PC-3 (cell line): Measurements from ENCODE around the gene PSME2. TPM values are rescaled to one million over a fixed set of nuclear protein-coding genes. Genes with fewer than 3 reads are reported as not detected.

Source experiments
- ATAC-seq: fragments of 200-7000 bp; cut with Tn5 transposase; 2 replicates; pipeline ENCODE4 v1.9.1; 2020; ENCODE audit warnings: mild to moderate bottlenecking, moderate library complexity
- BruUV-seq: library from RNA; stranded (reverse); fragments of 400-500 nt; replicated peaks from 2 replicates; lab custom pipeline; 2021; lab: Mats Ljungman, UMichigan
- CTCF ChIA-PET: fragments of 300-600 bp; sonication (Branson Sonifier 250); formaldehyde crosslinking; loops from one replicate; lab custom pipeline; 2022; ENCODE audit warnings: antibody characterized with exemption; lab: Charles Lee
- POLR2A ChIA-PET: fragments of 300-600 bp; sonication (Branson Sonifier 250); formaldehyde crosslinking; loops from one replicate; lab custom pipeline; 2022; ENCODE audit warnings: antibody characterized with exemption; ENCODE audit not compliant: unreplicated experiment; lab: Charles Lee
- DNase-seq: peaks from one replicate; pipeline ENCODE4 v3.0.0-alpha.2; 2015
- H2AFZ ChIP-seq: fragments of 300-600 bp; sonication (generic); 2 replicates; pipeline ENCODE4 v1.6.0; 2016; ENCODE audit warnings: antibody characterized with exemption, low read length
- H3F3A ChIP-seq: fragments of 300-600 bp; sonication (generic); one replicate; pipeline ENCODE4 v1.6.0; 2017; ENCODE audit warnings: antibody characterized with exemption, low read length, control low read depth, mild to moderate bottlenecking; ENCODE audit not compliant: unreplicated experiment
- H3K27ac ChIP-seq: fragments of 300-600 bp; sonication (generic); 2 replicates; pipeline ENCODE4 v1.5.1; 2016; ENCODE audit warnings: mild to moderate bottlenecking, low read length
- H3K27me3 ChIP-seq: fragments of 300-600 bp; sonication (generic); 2 replicates; pipeline ENCODE4 v1.6.1; 2016; ENCODE audit warnings: low read length, mixed read lengths
- H3K36me3 ChIP-seq: fragments of 300-600 bp; sonication (generic); 2 replicates; pipeline ENCODE4 v1.6.1; 2016; ENCODE audit warnings: low read depth, mixed run types, low read length, mixed read lengths
- H3K4me1 ChIP-seq: fragments of 300-600 bp; sonication (generic); 2 replicates; pipeline ENCODE4 v1.5.1; 2016; ENCODE audit warnings: low read length; ENCODE audit not compliant: insufficient read depth
- H3K4me2 ChIP-seq: fragments of 300-600 bp; sonication (generic); 2 replicates; pipeline ENCODE4 v1.6.0; 2016; ENCODE audit warnings: low read length
- H3K4me3 ChIP-seq: fragments of 300-600 bp; sonication (generic); 2 replicates; pipeline ENCODE4 v1.5.1; 2016; ENCODE audit warnings: mild to moderate bottlenecking, low read length, mixed read lengths
- H3K79me2 ChIP-seq: fragments of 300-600 bp; sonication (generic); 2 replicates; pipeline ENCODE4 v1.6.1; 2017; ENCODE audit warnings: low read length, mixed read lengths
- H3K9ac ChIP-seq: fragments of 300-600 bp; sonication (generic); 2 replicates; pipeline ENCODE4 v1.6.0; 2016; ENCODE audit warnings: mild to moderate bottlenecking, low read length
- H3K9me2 ChIP-seq: fragments of 300-600 bp; sonication (generic); replicated peaks from 2 replicates; pipeline ENCODE4 v1.6.1; 2016; ENCODE audit warnings: mixed run types, low read length, mixed read lengths
- H3K9me3 ChIP-seq: fragments of 300-600 bp; sonication (generic); 2 replicates; pipeline ENCODE4 v1.6.1; 2016; ENCODE audit warnings: low read length, mixed read lengths
- H4K20me1 ChIP-seq: fragments of 300-600 bp; sonication (generic); 2 replicates; pipeline ENCODE4 v1.6.1; 2016; ENCODE audit warnings: low read length, mixed read lengths
- EZH2 ChIP-seq: fragments of 300-600 bp; sonication (generic); IDR thresholded peaks from one replicate; pipeline ENCODE4 v1.6.1; 2017; ENCODE audit warnings: antibody characterized with exemption, mild to moderate bottlenecking, low read length; ENCODE audit not compliant: unreplicated experiment
- EZH2phosphoT487 ChIP-seq: fragments of 300-600 bp; sonication (generic); IDR thresholded peaks from 2 replicates; pipeline ENCODE4 v1.6.1; 2018; ENCODE audit warnings: mild to moderate bottlenecking, antibody characterized with exemption, low read length, borderline replicate concordance
- intact Hi-C: fragments of 100-400 bp; cut with micrococcal nuclease; formaldehyde crosslinking; loops from 2 replicates; pipeline ENCODE4 v1.9.0; 2023
- total RNA-seq: library from RNA; depleted of rRNA; stranded (reverse); fragments of >200 nt; gene quantifications from 2 replicates; pipeline ENCODE4 v1.2.3, GENCODE V29; 2014
- TF ChIP-seq, protein P1 (sequence below): fragments of 300-600 bp; sonication (generic); conservative IDR thresholded peaks from 2 replicates; pipeline ENCODE4 v1.5.1; 2017; ENCODE audit warnings: antibody characterized with exemption, low read depth, mild to moderate bottlenecking, low read length

PSME2 gene
- total RNA-seq, 1 experiment from 2014 or later: 297 TPM

DNA sequence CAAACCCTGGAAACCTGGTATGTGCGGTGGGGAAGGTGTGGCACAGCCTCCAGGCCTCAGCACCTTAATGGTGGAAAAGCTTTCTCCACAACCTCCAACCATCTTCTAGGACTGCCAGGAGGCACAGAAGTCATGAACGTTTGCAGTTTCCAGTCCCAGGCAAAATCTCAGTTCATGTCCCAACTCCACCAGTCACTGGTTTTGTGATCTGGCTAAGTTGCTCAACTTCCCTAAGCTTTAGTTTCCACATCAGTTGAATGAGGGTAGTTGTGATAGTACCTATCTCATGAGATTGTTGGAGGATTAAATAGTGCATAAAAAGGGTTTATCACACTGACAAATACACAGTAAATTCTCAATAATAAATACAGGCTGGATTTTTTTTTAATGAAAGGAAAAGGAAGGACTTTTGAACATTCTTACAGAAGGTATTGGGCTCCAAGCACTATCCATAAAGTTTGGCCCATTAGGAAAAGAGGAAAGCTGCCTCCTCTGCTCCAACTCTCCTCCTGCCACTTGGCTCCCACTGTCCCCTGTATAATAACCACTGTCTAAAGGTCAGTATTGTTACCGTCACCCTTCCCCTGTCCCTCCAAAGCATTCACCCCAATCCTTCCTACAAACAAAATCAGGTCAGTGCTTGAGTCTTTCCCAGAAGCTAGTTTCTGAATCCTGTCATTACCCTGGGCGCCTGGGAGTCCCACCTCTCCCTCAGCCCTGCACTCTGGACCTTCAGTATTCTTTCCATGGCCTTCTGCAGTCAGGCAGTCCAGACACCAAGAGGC, 46.0 kb downstream of the PSME2 start:
- H3K27ac ChIP-seq: no peak overlapping the region
- no peak overlapping the region for H3K4me2 ChIP-seq
- BruUV-seq: no TSS peak
- ATAC-seq (no peak), DNase-seq (no peak)
- intact Hi-C loops: no loop called here
- H2AFZ ChIP-seq: no peak overlapping the region
- TF ChIP-seq EZH2phosphoT487 (no peak), EZH2 (no peak)
- TF ChIP-seq, protein P1, sequence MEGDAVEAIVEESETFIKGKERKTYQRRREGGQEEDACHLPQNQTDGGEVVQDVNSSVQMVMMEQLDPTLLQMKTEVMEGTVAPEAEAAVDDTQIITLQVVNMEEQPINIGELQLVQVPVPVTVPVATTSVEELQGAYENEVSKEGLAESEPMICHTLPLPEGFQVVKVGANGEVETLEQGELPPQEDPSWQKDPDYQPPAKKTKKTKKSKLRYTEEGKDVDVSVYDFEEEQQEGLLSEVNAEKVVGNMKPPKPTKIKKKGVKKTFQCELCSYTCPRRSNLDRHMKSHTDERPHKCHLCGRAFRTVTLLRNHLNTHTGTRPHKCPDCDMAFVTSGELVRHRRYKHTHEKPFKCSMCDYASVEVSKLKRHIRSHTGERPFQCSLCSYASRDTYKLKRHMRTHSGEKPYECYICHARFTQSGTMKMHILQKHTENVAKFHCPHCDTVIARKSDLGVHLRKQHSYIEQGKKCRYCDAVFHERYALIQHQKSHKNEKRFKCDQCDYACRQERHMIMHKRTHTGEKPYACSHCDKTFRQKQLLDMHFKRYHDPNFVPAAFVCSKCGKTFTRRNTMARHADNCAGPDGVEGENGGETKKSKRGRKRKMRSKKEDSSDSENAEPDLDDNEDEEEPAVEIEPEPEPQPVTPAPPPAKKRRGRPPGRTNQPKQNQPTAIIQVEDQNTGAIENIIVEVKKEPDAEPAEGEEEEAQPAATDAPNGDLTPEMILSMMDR: no peak
- no peaks in the 10 kb centered on the region for H3K9me3 ChIP-seq
- H3K4me3 ChIP-seq: no peak overlapping the region
- no peak overlapping the region for H3K9ac ChIP-seq
- CTCF ChIA-PET: no interaction called here
- no peaks in the 10 kb centered on the region for H3K36me3 ChIP-seq
- H3F3A ChIP-seq: no peaks in the 10 kb centered on the region
- peaks cover under 1% of the 10 kb centered on the region; the same call in 1 of the 2 replicates for H3K4me1 ChIP-seq
- H3K9me2 ChIP-seq: no peaks in the 10 kb centered on the region
- no peaks in the 10 kb centered on the region for H4K20me1 ChIP-seq
- no peaks in the 10 kb centered on the region for H3K27me3 ChIP-seq
- H3K79me2 ChIP-seq: peaks cover 1% of the 10 kb centered on the region; the same call in 1 of the 2 replicates
- POLR2A ChIA-PET: no interaction called here

DNA sequence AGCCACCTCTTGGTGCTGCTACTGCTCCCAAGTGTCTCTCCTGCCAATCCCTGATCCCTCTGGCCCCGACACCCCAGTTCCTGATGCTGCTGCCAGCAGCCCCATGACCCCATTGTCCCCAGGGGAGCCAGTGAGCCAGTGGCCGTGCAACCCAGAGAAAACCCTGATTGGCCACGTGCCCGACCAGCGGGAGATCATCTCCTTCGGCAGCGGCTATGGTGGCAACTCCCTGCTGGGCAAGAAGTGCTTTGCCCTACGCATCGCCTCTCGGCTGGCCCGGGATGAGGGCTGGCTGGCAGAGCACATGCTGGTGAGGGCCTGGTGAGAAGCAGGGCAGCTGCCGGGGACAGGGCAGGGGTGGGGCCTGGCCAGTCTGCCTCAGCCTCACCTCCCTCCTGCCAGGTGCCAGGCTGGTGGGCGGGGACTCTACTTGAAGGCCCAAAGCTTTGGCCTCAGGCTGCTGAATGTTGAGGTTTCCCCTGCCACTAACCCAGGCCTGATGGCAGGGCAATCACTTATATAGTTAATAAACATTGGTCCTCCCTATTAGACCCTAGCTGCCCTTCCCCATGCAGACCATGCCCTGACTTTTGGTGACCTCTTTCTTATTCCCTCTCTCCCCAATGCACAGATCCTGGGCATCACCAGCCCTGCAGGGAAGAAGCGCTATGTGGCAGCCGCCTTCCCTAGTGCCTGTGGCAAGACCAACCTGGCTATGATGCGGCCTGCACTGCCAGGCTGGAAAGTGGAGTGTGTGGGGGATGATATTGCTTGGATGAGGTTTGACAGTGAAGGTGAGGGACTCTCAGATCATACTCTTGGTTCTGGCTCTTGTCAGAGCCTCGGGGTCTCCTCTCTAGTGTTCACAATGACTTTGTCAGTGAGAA, 47.2 kb downstream of the PSME2 start:
- peaks cover 8% of the 10 kb centered on the region; the same call in 1 of the 2 replicates for H3K79me2 ChIP-seq
- H4K20me1 ChIP-seq: no peaks in the 10 kb centered on the region
- no peaks in the 10 kb centered on the region for H3K36me3 ChIP-seq
- no peak overlapping the region for H3K9ac ChIP-seq
- DNase-seq: no peak
- no peak for ATAC-seq
- no peaks in the 10 kb centered on the region for H3K9me2 ChIP-seq
- no TSS peak for BruUV-seq
- no peak overlapping the region for H3K4me3 ChIP-seq
- no peak overlapping the region for H3K4me2 ChIP-seq
- TF ChIP-seq, protein P1: no peak
- TF ChIP-seq EZH2phosphoT487 (no peak), EZH2 (no peak)
- no peaks in the 10 kb centered on the region for H3K9me3 ChIP-seq
- ChIA-PET POLR2A (no interaction called here), CTCF (no interaction called here)
- peaks cover 9% of the 10 kb centered on the region for H3K4me1 ChIP-seq
- H3K27ac ChIP-seq: no peak overlapping the region
- no peaks in the 10 kb centered on the region for H3K27me3 ChIP-seq
- intact Hi-C loops: no loop called here
- H2AFZ ChIP-seq: no peak overlapping the region
- no peaks in the 10 kb centered on the region for H3F3A ChIP-seq
